ENCODE measurements around the gene ULK4. TPM values are rescaled to one million over a fixed set of nuclear protein-coding genes. Genes with fewer than 3 reads are reported as not detected.
"Not testable (repeated sequence)": the region's sequence is repeated elsewhere in the genome, so short reads cannot be mapped to it uniquely, and the experiment has no call there.

Gene ULK4
- total RNA-seq, 1 experiment from 2014 or later: 3.6 TPM

DNA sequence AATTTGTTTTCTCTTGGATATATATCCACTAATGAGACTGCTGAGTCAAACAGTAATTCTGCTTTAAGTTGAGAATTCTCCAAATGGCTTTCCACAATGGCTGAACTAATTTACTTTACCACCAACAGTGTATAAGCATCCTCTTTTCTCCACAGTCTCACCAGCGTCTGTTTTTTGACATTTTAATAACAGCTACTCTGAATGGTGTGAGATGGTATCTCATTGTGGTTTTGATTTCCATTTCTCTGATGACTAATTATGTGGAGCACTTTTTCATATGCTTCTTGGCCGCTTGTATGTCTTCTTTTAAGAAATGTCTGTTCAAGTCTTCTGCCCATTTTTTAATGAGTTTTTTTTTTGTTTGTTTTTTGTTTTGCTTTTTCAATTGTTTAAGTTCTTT lies 556.4 kb downstream of the ULK4 start:
- no peaks in the 10 kb centered on the region for H3K9me3 ChIP-seq
- H3K36me3 ChIP-seq: no peaks in the 10 kb centered on the region
- DNase-seq: no peak
- H3K4me3 ChIP-seq: no peak overlapping the region
- H3K27me3 ChIP-seq: no peaks in the 10 kb centered on the region

DNA sequence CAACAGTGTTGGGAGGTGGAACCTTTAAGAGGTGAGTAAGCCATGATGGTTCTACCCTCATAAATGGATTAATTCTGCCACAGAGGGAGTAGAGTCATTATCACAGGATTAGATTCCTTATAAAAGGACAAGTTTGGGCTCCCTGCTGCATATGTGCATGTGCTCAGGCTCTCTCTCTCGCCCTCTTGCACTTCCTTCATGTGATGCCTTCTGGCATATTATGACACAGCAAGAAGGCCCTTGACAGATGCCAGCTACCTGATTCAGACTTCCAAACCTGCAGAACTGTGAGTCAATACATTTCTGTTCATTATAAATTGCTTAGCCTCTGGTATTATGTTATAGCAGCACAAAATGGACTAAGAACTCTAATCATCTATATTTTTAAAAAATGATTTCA lies 557.3 kb downstream of the ULK4 start:
- H3K27me3 ChIP-seq: no peaks in the 10 kb centered on the region
- H3K4me3 ChIP-seq: no peak overlapping the region
- DNase-seq: no peak
- no peaks in the 10 kb centered on the region for H3K9me3 ChIP-seq
- H3K36me3 ChIP-seq: no peaks in the 10 kb centered on the region

DNA sequence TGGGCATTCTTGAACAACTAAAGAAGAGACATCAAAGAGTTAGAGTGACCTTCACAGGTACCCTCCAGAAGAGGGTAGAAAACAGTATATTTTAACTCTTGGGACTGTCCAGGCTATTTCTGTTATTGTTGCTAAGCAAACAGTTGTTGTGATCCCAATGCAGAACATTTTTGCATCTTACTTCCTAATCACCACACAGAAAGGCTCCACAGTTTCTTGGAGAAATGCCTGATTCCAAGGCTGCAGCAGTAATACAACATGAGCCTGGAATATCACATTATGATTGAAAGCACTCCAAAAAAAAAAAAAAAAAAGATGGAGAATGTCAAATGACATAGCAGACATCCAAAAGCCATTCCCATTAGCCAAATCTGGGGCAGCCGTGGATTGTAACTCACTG lies 567.0 kb downstream of the ULK4 start:
- DNase-seq: no peak
- Histone ChIP-seq H3K27me3 (no peaks in the 10 kb centered on the region), H3K9me3 (no peaks in the 10 kb centered on the region), H3K4me3 (no peak overlapping the region), H3K36me3 (no peaks in the 10 kb centered on the region)

DNA sequence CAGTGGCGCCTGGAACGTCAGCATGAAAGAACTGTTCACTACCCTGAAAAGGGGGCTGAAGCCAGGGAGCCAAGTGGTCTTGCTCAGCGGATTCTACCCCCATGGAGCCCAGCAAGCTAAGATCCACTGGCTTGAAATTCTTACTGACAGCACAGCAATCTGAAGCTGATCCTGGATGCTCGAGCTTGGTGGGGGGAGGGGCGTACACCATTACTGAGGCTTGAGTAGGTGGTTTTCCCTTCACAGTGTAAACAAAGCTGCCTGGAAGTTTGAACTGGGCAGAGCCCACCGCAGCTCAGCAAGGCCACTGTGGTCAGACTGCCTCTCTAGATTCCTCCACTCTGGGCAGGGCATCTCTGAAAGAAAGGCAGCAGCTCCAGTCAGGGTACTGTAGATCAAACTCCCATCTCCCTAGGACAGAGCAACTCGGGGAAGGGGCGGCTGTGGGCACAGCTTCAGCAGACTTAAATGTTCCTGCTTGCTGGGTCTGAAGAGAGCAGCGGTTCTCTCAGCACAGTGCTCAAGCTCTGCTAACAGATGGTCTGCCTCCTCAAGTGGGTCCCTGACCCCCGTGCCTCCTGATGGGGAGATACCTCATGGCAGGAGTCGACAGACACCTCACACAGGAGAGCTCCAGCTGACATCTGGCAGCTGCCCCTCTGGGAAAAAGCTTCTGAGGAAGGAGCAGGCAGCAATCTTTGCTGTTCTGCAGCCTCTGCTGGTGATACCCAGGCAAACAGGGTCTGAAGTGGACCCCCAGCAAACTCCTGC lies 591.0 kb downstream of the ULK4 start:
- not testable (repeated sequence) for H3K36me3 ChIP-seq, H3K9me3 ChIP-seq, H3K27me3 ChIP-seq, H3K4me3 ChIP-seq, DNase-seq

DNA sequence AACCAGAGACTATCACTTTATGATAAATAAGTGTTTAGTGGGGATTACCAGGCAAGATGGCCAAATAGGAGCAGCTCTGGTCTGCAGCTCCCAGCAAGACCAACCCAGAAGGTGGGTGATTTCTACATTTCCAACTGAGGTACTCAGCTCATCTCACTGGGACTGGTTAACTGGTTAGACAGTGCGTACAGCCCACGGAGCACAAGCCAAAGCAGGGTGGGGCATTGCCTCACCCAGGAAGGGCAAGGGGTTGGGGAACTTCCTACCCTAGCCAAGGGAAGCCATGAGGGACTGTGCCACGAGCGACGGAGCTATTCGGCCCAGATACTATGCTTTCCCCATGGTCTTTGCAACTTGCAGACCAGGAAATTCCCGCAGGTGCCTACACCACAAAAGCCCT lies 591.6 kb downstream of the ULK4 start:
- Histone ChIP-seq H3K9me3 (no peaks in the 10 kb centered on the region), H3K27me3 (no peaks in the 10 kb centered on the region), H3K4me3 (no peak overlapping the region), H3K36me3 (no peaks in the 10 kb centered on the region)
- DNase-seq: no peak

DNA sequence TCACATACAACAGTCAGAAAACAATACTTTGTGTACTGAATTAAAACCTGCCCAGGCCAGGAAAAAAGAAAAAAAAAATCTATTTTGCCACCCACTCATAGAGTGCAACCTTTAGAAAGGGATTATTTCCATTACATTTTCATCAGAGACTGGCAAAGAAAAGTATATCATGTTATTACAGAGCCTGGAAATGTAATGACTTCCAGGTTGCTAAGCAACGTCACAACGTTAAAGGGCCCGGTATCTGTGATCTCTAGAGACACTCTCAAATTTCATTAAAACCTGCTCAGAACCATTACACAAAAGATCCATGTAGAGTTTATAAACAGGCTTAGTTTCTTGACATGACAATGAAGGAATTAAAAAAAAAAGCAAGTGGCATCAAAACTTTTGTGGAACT lies 592.1 kb downstream of the ULK4 start:
- H3K36me3 ChIP-seq: no peaks in the 10 kb centered on the region
- no peak overlapping the region for H3K4me3 ChIP-seq
- H3K9me3 ChIP-seq: no peaks in the 10 kb centered on the region
- H3K27me3 ChIP-seq: no peaks in the 10 kb centered on the region
- no peak for DNase-seq

DNA sequence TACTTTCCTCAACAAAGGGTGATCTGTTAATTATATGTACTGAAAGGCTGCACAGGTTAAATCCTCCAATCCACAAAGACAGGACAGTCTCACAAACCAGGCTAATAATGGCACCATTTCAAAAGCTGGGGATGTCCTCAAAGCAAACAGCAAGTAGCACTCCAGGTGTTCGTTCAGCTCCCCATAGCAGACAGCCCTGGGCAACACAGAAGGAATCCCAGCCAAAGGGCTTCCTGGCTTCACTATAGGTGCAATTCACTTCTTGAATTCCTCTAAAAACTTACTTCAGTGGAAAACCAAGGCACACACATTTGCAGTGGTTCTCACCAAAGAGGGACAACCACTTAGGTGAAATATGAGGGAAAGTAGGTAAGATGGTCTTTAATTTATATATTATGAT lies 595.9 kb downstream of the ULK4 start:
- H3K9me3 ChIP-seq: no peaks in the 10 kb centered on the region
- H3K4me3 ChIP-seq: no peak overlapping the region
- no peaks in the 10 kb centered on the region for H3K27me3 ChIP-seq
- DNase-seq: no peak
- H3K36me3 ChIP-seq: no peaks in the 10 kb centered on the region

DNA sequence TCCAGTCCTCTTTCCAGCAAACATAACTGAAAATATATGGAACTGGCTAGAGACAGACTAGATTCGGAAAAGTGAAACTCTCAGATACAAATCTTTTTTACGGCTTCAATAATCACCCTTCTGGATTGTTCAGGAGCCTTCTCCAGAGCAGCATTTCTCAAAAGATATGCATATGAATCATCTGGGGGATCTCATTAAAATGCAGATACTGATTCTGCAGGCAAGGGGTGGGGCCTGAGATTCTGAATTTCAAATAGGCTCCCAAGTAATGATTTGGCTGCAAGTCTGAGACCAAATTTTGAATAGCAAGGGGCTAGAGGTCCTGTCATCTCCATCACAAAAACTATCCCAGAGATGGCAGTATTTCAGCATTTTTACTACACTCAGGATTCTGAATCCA lies 597.2 kb downstream of the ULK4 start:
- Histone ChIP-seq H3K9me3 (no peaks in the 10 kb centered on the region), H3K4me3 (no peak overlapping the region), H3K36me3 (no peaks in the 10 kb centered on the region), H3K27me3 (no peaks in the 10 kb centered on the region)
- no peak for DNase-seq

DNA sequence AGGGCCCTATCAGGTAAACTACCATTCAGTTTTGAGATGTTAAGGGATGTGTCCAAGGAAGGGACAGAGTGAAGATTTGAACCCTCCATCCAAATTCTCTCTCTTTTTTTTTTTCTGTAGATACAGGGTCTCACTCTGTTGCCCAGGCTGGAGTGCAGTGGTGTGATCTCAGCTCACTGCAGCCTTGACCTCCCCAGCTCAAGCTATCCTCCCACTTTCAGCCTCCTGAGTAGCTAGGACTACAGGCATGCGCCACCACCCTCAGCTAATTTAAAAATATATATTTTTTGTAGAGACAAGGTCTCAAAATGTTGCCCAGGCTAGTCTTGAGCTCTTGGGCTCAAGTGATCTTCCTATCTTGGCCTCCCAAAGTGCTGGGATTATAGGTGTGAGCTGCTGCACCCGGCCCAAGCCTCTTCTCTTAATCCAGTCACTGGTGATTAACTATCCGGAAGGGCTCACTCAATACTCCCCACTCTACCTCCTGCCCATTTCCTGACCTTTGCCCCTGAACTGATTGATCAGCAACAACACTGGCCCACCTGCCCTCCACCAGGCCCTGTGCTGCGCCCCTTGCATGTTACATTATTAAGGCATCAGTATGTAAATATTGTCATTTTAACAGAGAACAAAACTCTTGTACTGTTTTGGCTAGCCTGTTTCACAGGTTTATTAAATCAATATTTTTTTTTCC lies 597.9 kb downstream of the ULK4 start:
- DNase-seq: no peak
- Histone ChIP-seq H3K9me3 (no peaks in the 10 kb centered on the region), H3K27me3 (no peaks in the 10 kb centered on the region), H3K4me3 (no peak overlapping the region), H3K36me3 (no peaks in the 10 kb centered on the region)

DNA sequence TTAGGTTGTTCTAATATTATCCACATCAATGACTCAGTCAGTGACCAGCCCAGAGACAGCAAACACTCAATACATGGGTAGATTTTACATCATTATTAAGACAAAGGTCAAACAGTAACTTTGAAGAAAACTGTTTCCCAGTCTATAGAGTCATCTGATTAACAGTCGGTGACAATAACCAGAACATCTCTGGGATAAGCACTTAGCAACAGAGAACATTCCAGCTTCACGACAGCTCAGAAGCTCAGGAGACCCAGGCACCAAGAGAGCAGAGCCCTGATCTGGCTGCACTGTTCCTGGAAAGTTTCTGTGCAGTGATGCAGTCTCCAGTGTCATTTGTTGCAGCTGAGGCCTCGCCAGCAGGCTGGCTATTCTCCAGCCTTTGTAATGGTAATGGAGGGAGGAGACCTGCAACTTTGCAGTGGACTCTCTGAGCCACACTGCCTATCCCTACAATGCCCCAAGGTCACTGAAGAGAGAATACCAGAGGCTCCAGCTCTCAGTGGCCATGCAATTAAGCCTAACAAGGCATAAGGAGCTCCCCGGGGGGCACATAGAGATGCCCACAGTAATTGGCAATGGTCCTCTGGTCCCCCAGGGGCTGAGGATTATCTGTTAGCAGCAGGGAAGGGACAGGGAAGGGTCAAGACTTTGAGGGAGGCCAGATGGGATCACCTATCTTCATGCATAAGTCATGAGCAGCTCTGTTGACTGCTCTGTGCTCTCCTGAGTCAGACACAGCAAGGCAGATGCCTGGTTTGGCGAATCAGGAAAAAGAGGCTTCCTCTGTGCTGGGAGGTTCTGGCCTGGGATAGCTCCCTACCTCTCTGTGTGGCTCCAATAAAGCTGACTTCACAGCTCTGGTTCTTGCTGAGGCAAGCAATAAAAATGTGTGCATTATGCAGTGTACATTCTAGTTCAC lies 599.0 kb downstream of the ULK4 start:
- H3K4me3 ChIP-seq: no peak overlapping the region
- DNase-seq: no peak
- no peaks in the 10 kb centered on the region for H3K9me3 ChIP-seq
- H3K36me3 ChIP-seq: no peaks in the 10 kb centered on the region
- H3K27me3 ChIP-seq: no peaks in the 10 kb centered on the region

DNA sequence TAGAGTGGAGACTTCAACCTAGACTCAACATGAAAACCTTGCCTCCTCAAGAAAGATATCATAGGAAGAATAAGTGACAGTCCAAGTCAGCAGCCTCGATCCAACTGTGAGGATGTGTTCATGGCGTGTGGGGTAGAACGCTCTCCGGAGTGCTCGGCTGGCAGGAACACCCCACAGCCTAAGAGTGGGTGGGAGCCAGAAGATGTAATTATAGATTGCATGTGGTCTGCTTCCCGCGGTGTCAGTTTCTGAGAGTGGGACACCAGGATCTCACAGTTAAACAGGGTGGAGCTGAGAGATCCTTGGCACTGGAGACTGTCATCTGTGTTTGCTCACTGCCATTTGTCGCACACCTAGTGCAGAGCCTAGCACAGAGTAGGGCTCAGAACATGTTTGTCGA lies 604.6 kb downstream of the ULK4 start:
- no peak for DNase-seq
- Histone ChIP-seq H3K9me3 (no peaks in the 10 kb centered on the region), H3K27me3 (no peaks in the 10 kb centered on the region), H3K4me3 (no peak overlapping the region), H3K36me3 (no peaks in the 10 kb centered on the region)

DNA sequence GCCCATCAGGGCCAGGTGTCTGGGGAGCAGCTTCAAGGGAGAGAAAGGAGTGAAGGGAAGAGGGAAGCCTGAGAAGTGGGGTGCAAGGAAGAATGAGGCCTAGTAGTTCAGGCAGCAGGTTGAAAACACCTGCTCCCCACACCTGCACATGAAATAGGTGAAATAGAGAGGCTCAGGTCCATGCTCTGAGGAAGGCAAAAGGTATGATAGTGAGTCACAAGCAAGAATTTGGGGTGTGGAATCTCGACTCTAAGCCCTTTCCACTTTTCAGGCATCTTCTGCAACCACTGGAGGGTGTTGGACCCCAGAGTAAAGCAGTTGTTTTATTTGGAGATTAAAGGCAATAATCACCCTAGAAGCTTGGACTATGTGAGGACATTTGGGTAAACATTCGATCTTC lies 605.1 kb downstream of the ULK4 start:
- Histone ChIP-seq H3K27me3 (no peaks in the 10 kb centered on the region), H3K36me3 (no peaks in the 10 kb centered on the region), H3K4me3 (no peak overlapping the region), H3K9me3 (no peaks in the 10 kb centered on the region)
- no peak for DNase-seq

DNA sequence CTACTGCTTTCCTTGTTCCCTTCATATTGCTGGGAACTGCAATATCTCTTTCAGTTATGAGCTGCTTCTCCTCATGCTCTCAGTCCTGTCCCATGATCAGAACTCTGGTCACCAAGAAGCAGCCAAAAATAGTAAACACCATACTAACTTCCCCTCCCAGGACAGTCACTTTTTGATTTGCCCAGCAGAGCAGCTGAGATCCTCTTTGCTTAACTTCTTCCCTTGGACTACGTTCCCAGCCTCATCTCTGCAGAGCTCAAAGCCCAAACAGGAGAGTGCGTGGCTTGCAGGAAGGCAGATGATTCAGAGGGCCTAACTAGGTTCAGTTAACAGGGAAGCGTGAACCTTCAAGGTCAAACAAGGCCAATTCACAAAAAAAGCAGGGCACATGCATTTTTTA lies 609.4 kb downstream of the ULK4 start:
- Histone ChIP-seq H3K36me3 (no peaks in the 10 kb centered on the region), H3K9me3 (no peaks in the 10 kb centered on the region), H3K27me3 (no peaks in the 10 kb centered on the region), H3K4me3 (no peak overlapping the region)
- DNase-seq: no peak

DNA sequence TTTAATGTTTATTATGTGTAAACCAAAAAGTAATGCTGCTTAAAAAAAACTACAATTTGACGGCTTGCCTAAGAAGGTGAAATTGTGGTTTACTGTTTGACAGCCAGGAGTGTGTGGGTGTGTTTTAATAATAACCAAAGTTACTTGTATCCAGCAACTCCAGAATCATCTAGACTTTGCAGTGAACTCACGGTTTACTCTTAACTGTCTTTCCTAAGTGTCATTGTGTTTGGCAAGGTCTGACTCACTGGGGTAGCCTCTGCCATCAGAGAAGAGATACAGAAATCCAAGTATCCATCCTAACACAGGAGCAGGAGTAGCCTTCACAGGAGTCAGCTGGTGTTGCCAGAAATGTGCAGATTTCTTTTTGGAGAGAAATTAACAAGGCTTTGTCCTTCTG lies 611.5 kb downstream of the ULK4 start:
- DNase-seq: no peak
- Histone ChIP-seq H3K36me3 (no peaks in the 10 kb centered on the region), H3K4me3 (no peak overlapping the region), H3K27me3 (no peaks in the 10 kb centered on the region), H3K9me3 (no peaks in the 10 kb centered on the region)

DNA sequence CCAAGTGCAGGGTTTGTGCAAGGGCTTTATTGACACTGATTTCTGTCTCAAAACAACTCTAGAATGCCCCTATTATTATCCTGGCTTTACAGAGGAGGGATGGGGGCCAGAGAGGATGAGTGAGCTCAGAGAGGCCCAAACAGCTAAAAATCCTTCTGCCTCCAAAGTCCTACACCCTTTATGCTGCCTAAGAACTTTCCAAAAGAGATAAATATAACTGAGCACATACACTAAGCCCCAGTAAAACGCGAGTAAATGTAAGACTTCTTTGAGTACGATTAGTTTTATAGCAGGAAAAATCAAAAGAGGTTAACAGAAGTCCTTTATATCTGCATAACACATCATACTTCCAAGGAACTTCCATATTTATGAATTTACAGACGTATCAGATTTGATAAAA lies 613.5 kb downstream of the ULK4 start:
- H3K4me3 ChIP-seq: no peak overlapping the region
- no peaks in the 10 kb centered on the region for H3K9me3 ChIP-seq
- H3K36me3 ChIP-seq: no peaks in the 10 kb centered on the region
- DNase-seq: no peak
- no peaks in the 10 kb centered on the region for H3K27me3 ChIP-seq

DNA sequence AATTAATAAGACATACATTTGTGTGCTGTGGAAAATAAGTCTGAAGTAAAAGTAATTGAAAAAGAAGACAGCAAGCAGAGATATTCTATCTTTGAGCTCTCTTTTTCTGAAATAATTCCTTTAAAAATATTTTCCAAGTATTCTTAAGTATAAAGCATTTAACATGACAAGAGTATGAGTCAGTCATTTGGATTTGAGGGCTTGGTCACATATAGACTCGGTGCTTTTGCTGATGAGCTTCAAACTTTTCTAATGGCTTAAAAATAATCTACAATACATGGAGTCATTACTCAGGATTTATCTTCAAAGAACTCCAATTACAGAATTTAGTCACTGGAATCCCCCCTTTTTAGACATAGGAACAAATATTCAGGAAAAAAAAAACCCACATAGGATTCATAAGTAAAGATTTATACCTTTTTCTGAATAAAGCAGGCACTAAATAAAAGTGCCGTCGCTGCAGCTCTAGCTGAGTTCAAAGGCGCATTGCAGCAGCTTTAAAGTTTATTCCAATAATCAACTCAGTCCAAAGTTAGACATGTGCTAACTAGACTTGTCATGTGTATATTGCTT lies 615.1 kb downstream of the ULK4 start:
- no peak for DNase-seq
- H3K27me3 ChIP-seq: no peaks in the 10 kb centered on the region
- H3K9me3 ChIP-seq: no peaks in the 10 kb centered on the region
- H3K36me3 ChIP-seq: no peaks in the 10 kb centered on the region
- no peak overlapping the region for H3K4me3 ChIP-seq

DNA sequence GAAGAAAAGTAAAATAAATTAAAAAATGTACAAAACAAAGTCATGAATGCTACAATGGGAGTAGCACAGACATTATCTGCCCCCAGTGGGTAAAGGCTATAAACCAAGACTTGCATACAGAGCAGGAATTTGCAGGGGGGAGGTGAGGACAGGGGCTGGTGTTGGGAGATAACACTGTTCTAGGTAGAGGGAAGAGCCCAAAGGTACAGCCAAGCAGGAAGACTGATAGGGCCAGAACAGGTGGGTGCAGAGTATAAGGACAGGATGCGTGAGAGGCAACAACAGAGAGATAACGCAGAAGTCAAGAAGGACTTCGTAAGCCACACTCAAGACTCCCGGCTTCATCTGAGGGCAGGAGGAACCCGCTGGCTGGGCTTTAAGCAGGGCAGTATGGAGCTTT lies 616.1 kb downstream of the ULK4 start:
- no peak overlapping the region for H3K4me3 ChIP-seq
- no peaks in the 10 kb centered on the region for H3K36me3 ChIP-seq
- no peaks in the 10 kb centered on the region for H3K9me3 ChIP-seq
- DNase-seq: no peak
- H3K27me3 ChIP-seq: no peaks in the 10 kb centered on the region

Measured in MG63 (cell line).